GM12878 (cell line): ENCODE measurements around the gene CITED2. TPM values are rescaled to one million over a fixed set of nuclear protein-coding genes. Genes with fewer than 3 reads are reported as not detected.

Source experiments
- ATAC-seq: fragments of 200-7000 bp; cut with Tn5 transposase; 3 replicates; pipeline ENCODE4 v1.9.1; 2020; ENCODE audit warnings: mild to moderate bottlenecking, moderate library complexity
- BruUV-seq: library from RNA; stranded (reverse); fragments of 400-500 nt; replicated peaks from 2 replicates; lab custom pipeline; 2021; lab: Mats Ljungman, UMichigan
- CTCF ChIA-PET: fragments of 300-600 bp; sonication (Branson Sonifier 250); formaldehyde crosslinking; extraction: SDS; loops from one replicate; lab custom pipeline; 2021; ENCODE audit warnings: inconsistent platforms; lab: Yijun Ruan, JAX
- POLR2A ChIA-PET: fragments of 350-600 bp; formaldehyde crosslinking; extraction: SDS; loops from one replicate; lab custom pipeline; 2021; ENCODE audit warnings: inconsistent platforms; lab: Charles Lee
- RAD21 ChIA-PET: fragments of 300-600 bp; sonication (Branson Sonifier 250); formaldehyde crosslinking; loops from one replicate; lab custom pipeline; 2023; ENCODE audit warnings: antibody characterized with exemption; ENCODE audit not compliant: unreplicated experiment; lab: Charles Lee
- SMC1A ChIA-PET: fragments of 300-600 bp; sonication (Branson Sonifier 250); formaldehyde crosslinking; loops from one replicate; lab custom pipeline; 2023; ENCODE audit not compliant: unreplicated experiment, uncharacterized antibody; lab: Charles Lee
- DNase-seq: peaks from one replicate; pipeline ENCODE4 v3.0.0-alpha.2; 2011; ENCODE audit warnings: low read depth, low spot score
- FAIRE-seq: peaks from 3 replicates; lab custom pipeline; 2011; peaks lifted over from hg19 to GRCh38; lab: Jason Lieb, UNC
- H2AFZ ChIP-seq: 2 replicates; pipeline ENCODE4 v1.6.0; 2011; ENCODE audit warnings: low read depth, low read length, control low read depth; ENCODE audit not compliant: control insufficient read depth
- H3K27ac ChIP-seq: 2 replicates; pipeline ENCODE4 v1.5.1; 2011; ENCODE audit warnings: control low read depth; ENCODE audit not compliant: control insufficient read depth, insufficient read depth
- H3K27me3 ChIP-seq, 2 experiments: replicated peaks in 1 of 2; 2 replicates each; pipeline versions ENCODE4 v1.6.0 to v1.6.1; 2011; ENCODE audit warnings: low read length in 1 of 2; ENCODE audit not compliant: control insufficient read depth in 2 of 2, insufficient read depth in 2 of 2
- H3K36me3 ChIP-seq, 2 experiments: 2 replicates each; pipeline ENCODE4 v1.5.1; 2011; ENCODE audit warnings: low read length in 1 of 2; ENCODE audit not compliant: control insufficient read depth in 2 of 2, insufficient read depth in 2 of 2
- H3K4me1 ChIP-seq: 2 replicates; pipeline ENCODE4 v1.6.1; 2011; ENCODE audit warnings: mild to moderate bottlenecking, low read length, moderate library complexity, mixed read lengths; ENCODE audit not compliant: control insufficient read depth, insufficient read depth
- H3K4me2 ChIP-seq: 2 replicates; pipeline ENCODE4 v1.6.0; 2011; ENCODE audit warnings: control low read depth; ENCODE audit not compliant: control insufficient read depth, insufficient read depth
- H3K4me3 ChIP-seq: fragments of 200-600 bp; sonication (generic); 2 replicates; pipeline ENCODE4 v1.5.1; 2016
- H3K79me2 ChIP-seq: 2 replicates; pipeline ENCODE4 v1.6.0; 2011; ENCODE audit warnings: low read length; ENCODE audit not compliant: control insufficient read depth, insufficient read depth
- H3K9ac ChIP-seq: 2 replicates; pipeline ENCODE4 v1.8.0; 2011; ENCODE audit warnings: low read length, control low read depth, mixed read lengths; ENCODE audit not compliant: control insufficient read depth, insufficient read depth
- H3K9me3 ChIP-seq: replicated peaks from 3 replicates; pipeline ENCODE4 v1.5.1; 2011; ENCODE audit warnings: mild to moderate bottlenecking, low read length; ENCODE audit not compliant: control insufficient read depth, insufficient read depth
- H4K20me1 ChIP-seq: 2 replicates; pipeline ENCODE4 v1.6.0; 2011; ENCODE audit not compliant: control insufficient read depth, insufficient read depth
- CBX3 ChIP-seq: fragments of 200-600 bp; sonication (generic); IDR thresholded peaks from 2 replicates; pipeline ENCODE4 v1.6.1; 2016; ENCODE audit warnings: low read depth, borderline replicate concordance
- IRF5 ChIP-seq: fragments of 450-650 bp; IDR thresholded peaks from 2 replicates; pipeline ENCODE4 v1.6.1; 2017; ENCODE audit warnings: borderline replicate concordance
- MAX ChIP-seq: IDR thresholded peaks from 2 replicates; pipeline ENCODE4 v1.6.1; 2012; ENCODE audit warnings: low read depth, low read length, improper control_type of control experiment
- NR2C1 ChIP-seq: fragments of 450-650 bp; IDR thresholded peaks from 2 replicates; pipeline ENCODE4 v1.6.1; 2017; ENCODE audit warnings: antibody characterized with exemption, mild to moderate bottlenecking, moderate library complexity
- SREBF2 ChIP-seq: IDR thresholded peaks from 2 replicates; pipeline ENCODE4 v1.6.1; 2012; ENCODE audit warnings: mild to moderate bottlenecking, low read length
- TARDBP ChIP-seq: IDR thresholded peaks from 2 replicates; pipeline ENCODE4 v1.6.1; 2016; ENCODE audit warnings: borderline replicate concordance
- TCF7 ChIP-seq: IDR thresholded peaks from 2 replicates; pipeline ENCODE4 v1.6.1; 2014; ENCODE audit warnings: antibody characterized with exemption, borderline replicate concordance
- USF2 ChIP-seq: IDR thresholded peaks from 2 replicates; pipeline ENCODE4 v1.6.1; 2011; ENCODE audit warnings: low read depth, low read length, improper control_type of control experiment, borderline replicate concordance
- WGBS: methylation state at CpG from one replicate; pipeline ENCODE4 v1.1.6; 2016; ENCODE audit warnings: low lambda C conversion rate; ENCODE audit not compliant: insufficient replicate concordance, insufficient coverage; ENCODE audit errors: missing lambda C conversion rate; 5-methylcytosine and 5-hydroxymethylcytosine counted together
- in situ Hi-C: fragments of 300-500 bp; cut with MboI; formaldehyde crosslinking; loops from 9 replicates; pipeline ENCODE4 v1.14.3; 2018; ENCODE audit warnings: mixed read lengths
- intact Hi-C: fragments of 100-400 bp; cut with micrococcal nuclease; formaldehyde crosslinking; loops from one replicate; pipeline ENCODE4 v1.14.2; 2022; ENCODE audit not compliant: unreplicated experiment
- polyA plus RNA-seq, 11 experiments: library from polyadenylated mRNA; depleted of rRNA in 4 of 11; unstranded in 6 of 11; stranded (reverse) in 5 of 11; fragments of >200 nt; fragmentation: Nextera tagmentation in 4 of 11; fragmentation: Illumina TruSeq in 1 of 11; extraction: Ambion mirVana in 4 of 11; extraction: Trizol in 1 of 11; gene quantifications; 1 replicate in 1 of 11; 2 replicates in 10 of 11; pipeline versions ENCODE4 v1.2.1 to v1.2.3, GENCODE V29; 2011 to 2016; ENCODE audit warnings: inconsistent platforms in 2 of 11, missing spikeins in 2 of 11, low read depth in 1 of 11
- total RNA-seq, 4 experiments: library from RNA; depleted of rRNA in 3 of 4; stranded (reverse); fragments of >200 nt in 3 of 4; fragmentation: Illumina TruSeq in 1 of 4; extraction: Trizol in 1 of 4; gene quantifications; 2 replicates each; pipeline versions ENCODE4 v1.2.1 to v1.2.3, GENCODE V29; 2013 to 2021

The CITED2 gene
- total and polyA plus RNA-seq, 10 of the 15 experiments (the other 5 are each of a cell fraction or from before 2014, with no cell fraction given), result 0.08 to 20.0 (median 7.3) TPM

- no peak for TF ChIP-seq MAX
- TF ChIP-seq, all 136 proteins: peak for 0
These were observed 44.1 kb downstream of the CITED2 start (continued) for GRCh38 chr6:139330306-139330705.

GRCh38 chr6:139329224-139329623 is 45.2 kb downstream of the CITED2 start:
- Histone ChIP-seq H3K27me3 (no peaks in the 10 kb centered on the region), H4K20me1 (no peaks in the 10 kb centered on the region), H3K9ac (no peak overlapping the region), H2AFZ (no peak overlapping the region), H3K4me3 (no peak overlapping the region), H3K4me2 (no peak overlapping the region), H3K79me2 (no peaks in the 10 kb centered on the region), H3K9me3 (no peaks in the 10 kb centered on the region; the same call in 2 of the 3 replicates), H3K27ac (no peak overlapping the region), H3K36me3 (no peaks in the 10 kb centered on the region), H3K4me1 (peaks cover 21% of the 10 kb centered on the region)
- POLR2A ChIA-PET, result interaction anchor here (0.6 to 0.7 kb wide), 2 partner anchors 42 to 393 kb away, joined by 3 read pairs; no protein-coding TSS in a partner anchor
- SMC1A ChIA-PET, result interaction anchor here (1.0 to 9.9 kb wide), 6 partner anchors 14 to 110 kb away, joined by 3 to 60 read pairs (median 4); partner anchors contain the start of gene TXLNB
- BruUV-seq, result no TSS peak
- TF ChIP-seq USF2 (no peak), IRF5 (no peak), SREBF2 (no peak), CBX3 (no peak), TCF7 (no peak), TARDBP (no peak), NR2C1 (no peak)
- in situ Hi-C loops, result no loop called here
- FAIRE-seq, result no peak
- DNase-seq, result no peak
- RAD21 ChIA-PET, result interaction anchor here (0.9 to 1.4 kb wide), 2 partner anchors 9 to 37 kb away, joined by 3 read pairs; partner anchors contain the start of gene TXLNB
- CTCF ChIA-PET, result interaction anchor here (0.6 to 2.2 kb wide), 5 partner anchors 11 to 108 kb away, joined by 3 to 6 read pairs (median 3); no protein-coding TSS in a partner anchor
- intact Hi-C loops, result no loop called here
- 92% methylated on average over 3 of the region's 3 CpGs for WGBS
- no peak for ATAC-seq
